Loucy (cell line): Measurements from ENCODE around the gene SMAP1.
"Not testable (repeated sequence)": the region's sequence is repeated elsewhere in the genome, so short reads cannot be mapped to it uniquely, and the experiment has no call there.

Source experiments
- H2AFZ ChIP-seq: fragments of 200-600 bp; sonication (generic); 2 replicates; pipeline ENCODE4 v1.6.0; 2016; ENCODE audit warnings: antibody characterized with exemption, mild to moderate bottlenecking, low read length, moderate library complexity
- H3F3A ChIP-seq: fragments of 200-600 bp; 2 replicates; pipeline ENCODE4 v1.6.0; 2016; ENCODE audit warnings: antibody characterized with exemption, low read depth, mild to moderate bottlenecking
- H3K27me3 ChIP-seq: fragments of 200-600 bp; sonication (generic); 2 replicates; pipeline ENCODE4 v1.6.1; 2014; ENCODE audit warnings: low read length, mild to moderate bottlenecking; ENCODE audit not compliant: insufficient read depth, poor library complexity, severe bottlenecking
- H3K36me3 ChIP-seq: fragments of 200-600 bp; sonication (generic); 2 replicates; pipeline ENCODE4 v1.6.1; 2016; ENCODE audit warnings: low read length; ENCODE audit not compliant: insufficient read depth
- H3K4me1 ChIP-seq: fragments of 200-600 bp; sonication (generic); 2 replicates; pipeline ENCODE4 v1.5.1; 2014; ENCODE audit warnings: low read length, mild to moderate bottlenecking; ENCODE audit not compliant: insufficient read depth, poor library complexity, severe bottlenecking
- H3K4me2 ChIP-seq: fragments of 200-600 bp; sonication (generic); 2 replicates; pipeline ENCODE4 v1.6.0; 2014; ENCODE audit warnings: antibody characterized with exemption, low read length, low read depth, mild to moderate bottlenecking; ENCODE audit not compliant: poor library complexity, severe bottlenecking
- H3K4me3 ChIP-seq: fragments of 200-600 bp; sonication (generic); 2 replicates; pipeline ENCODE4 v1.5.1; 2014; ENCODE audit warnings: low read length, mild to moderate bottlenecking, mixed read lengths; ENCODE audit not compliant: poor library complexity, severe bottlenecking
- H3K79me2 ChIP-seq: fragments of 200-600 bp; sonication (generic); 2 replicates; pipeline ENCODE4 v1.6.1; 2014; ENCODE audit warnings: low read length; ENCODE audit not compliant: insufficient read depth
- H3K9ac ChIP-seq: fragments of 200-600 bp; sonication (generic); 2 replicates; pipeline ENCODE4 v1.6.0; 2014; ENCODE audit warnings: mild to moderate bottlenecking, low read depth, low read length, moderate library complexity; ENCODE audit not compliant: poor library complexity, severe bottlenecking
- H3K9me2 ChIP-seq: fragments of 200-600 bp; sonication (generic); replicated peaks from 2 replicates; pipeline ENCODE4 v1.6.1; 2016; ENCODE audit warnings: low read depth, low read length, mixed read lengths
- H3K9me3 ChIP-seq: fragments of 200-600 bp; sonication (generic); 2 replicates; pipeline ENCODE4 v1.6.1; 2014; ENCODE audit warnings: mild to moderate bottlenecking, antibody characterized with exemption, low read length, low read depth; ENCODE audit not compliant: insufficient read depth
- H4K20me1 ChIP-seq: fragments of 200-600 bp; sonication (generic); 2 replicates; pipeline ENCODE4 v1.6.0; 2014; ENCODE audit warnings: antibody characterized with exemption, low read length, mild to moderate bottlenecking; ENCODE audit not compliant: insufficient read depth, poor library complexity, severe bottlenecking
- EZH2phosphoT487 ChIP-seq: fragments of 200-600 bp; IDR thresholded peaks from 2 replicates; pipeline ENCODE4 v1.6.1; 2018; ENCODE audit warnings: antibody characterized with exemption, mild to moderate bottlenecking, moderate library complexity, borderline replicate concordance
- TF ChIP-seq, protein P1 (sequence below): fragments of 200-600 bp; sonication (generic); conservative IDR thresholded peaks from 2 replicates; pipeline ENCODE4 v1.5.1; 2014; ENCODE audit warnings: mild to moderate bottlenecking, antibody characterized with exemption, low read length

The SMAP1 gene

DNA sequence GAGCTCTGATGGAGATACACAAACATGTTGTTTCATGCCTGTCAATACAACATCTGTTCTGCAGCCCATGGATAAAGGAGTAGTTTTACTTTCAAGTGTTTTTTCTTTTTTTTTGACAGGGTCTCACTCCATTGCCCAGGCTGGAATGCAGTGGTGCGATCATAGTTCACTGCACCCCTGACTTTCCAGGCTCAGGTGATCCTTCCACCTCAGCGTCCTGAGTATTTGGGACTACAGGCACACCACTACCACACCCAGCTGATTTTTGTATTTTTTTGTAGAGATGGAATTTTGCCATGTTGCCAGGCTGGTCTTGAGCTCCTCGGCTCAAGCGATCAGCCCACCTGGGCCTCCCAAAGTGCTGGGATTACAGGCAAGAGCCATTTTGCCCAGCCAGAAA, 97.0 kb downstream of the SMAP1 start:
- H3K79me2 ChIP-seq: no peaks in the 10 kb centered on the region
- no peak overlapping the region for H3K4me3 ChIP-seq
- TF ChIP-seq, protein P1, sequence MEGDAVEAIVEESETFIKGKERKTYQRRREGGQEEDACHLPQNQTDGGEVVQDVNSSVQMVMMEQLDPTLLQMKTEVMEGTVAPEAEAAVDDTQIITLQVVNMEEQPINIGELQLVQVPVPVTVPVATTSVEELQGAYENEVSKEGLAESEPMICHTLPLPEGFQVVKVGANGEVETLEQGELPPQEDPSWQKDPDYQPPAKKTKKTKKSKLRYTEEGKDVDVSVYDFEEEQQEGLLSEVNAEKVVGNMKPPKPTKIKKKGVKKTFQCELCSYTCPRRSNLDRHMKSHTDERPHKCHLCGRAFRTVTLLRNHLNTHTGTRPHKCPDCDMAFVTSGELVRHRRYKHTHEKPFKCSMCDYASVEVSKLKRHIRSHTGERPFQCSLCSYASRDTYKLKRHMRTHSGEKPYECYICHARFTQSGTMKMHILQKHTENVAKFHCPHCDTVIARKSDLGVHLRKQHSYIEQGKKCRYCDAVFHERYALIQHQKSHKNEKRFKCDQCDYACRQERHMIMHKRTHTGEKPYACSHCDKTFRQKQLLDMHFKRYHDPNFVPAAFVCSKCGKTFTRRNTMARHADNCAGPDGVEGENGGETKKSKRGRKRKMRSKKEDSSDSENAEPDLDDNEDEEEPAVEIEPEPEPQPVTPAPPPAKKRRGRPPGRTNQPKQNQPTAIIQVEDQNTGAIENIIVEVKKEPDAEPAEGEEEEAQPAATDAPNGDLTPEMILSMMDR: no peak
- no peak for TF ChIP-seq EZH2phosphoT487
- H3F3A ChIP-seq: no peaks in the 10 kb centered on the region
- no peaks in the 10 kb centered on the region for H3K9me3 ChIP-seq
- no peak overlapping the region for H3K9ac ChIP-seq
- no peak overlapping the region for H2AFZ ChIP-seq
- no peaks in the 10 kb centered on the region for H3K4me1 ChIP-seq
- no peak overlapping the region for H3K4me2 ChIP-seq
- no peaks in the 10 kb centered on the region for H4K20me1 ChIP-seq
- peaks cover 3% of the 10 kb centered on the region; the same call in 1 of the 2 replicates for H3K36me3 ChIP-seq
- no peaks in the 10 kb centered on the region for H3K9me2 ChIP-seq
- H3K27me3 ChIP-seq: no peaks in the 10 kb centered on the region

DNA sequence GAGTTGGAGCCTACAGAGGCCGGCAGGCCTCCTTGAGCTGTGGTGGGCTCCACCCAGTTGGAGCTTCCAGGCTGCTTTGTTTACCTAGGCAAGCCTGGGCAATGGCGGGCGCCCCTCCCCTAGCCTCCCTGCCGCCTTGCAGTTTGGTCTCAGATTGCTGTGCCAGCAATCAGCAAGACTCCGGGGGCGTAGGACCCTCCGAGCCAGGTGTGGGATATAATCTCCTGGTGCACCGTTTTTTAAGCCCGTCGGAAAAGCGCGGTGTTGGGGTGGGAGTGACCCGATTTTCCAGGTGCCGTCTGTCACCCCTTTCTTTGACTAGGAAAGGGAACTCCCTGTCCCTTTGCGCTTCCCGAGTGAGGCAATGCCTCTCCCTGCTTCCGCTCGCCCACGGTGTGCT, 103.7 kb downstream of the SMAP1 start:
- not testable (repeated sequence) for H3F3A ChIP-seq, H3K4me3 ChIP-seq, H3K9me3 ChIP-seq

DNA sequence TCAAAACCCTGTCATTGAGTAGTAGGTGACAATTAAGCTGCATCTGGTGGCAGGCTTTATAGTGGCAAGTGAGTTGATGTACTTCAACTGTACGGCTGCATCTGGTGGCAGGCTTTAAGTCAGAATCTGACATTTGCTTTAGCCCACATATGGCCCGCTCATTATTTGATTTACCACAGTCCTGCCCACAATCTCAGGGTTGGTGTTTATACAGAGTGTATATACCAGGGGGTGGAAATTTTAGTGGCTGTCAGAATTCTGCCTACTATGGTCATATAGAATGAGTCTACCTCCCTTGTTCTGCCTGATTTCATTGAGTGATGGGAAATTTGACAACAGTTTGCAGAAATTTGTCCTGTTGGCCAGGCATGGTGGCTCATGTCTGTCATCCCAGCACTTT, 112.3 kb downstream of the SMAP1 start:
- no peak overlapping the region for H3K9ac ChIP-seq
- H3K9me2 ChIP-seq: no peaks in the 10 kb centered on the region

More for the DNA sequence above, 103.7 kb downstream of the SMAP1 start:
- H2AFZ ChIP-seq, H3K9ac ChIP-seq, H4K20me1 ChIP-seq, H3K27me3 ChIP-seq, H3K36me3 ChIP-seq, H3K9me2 ChIP-seq, H3K4me1 ChIP-seq, H3K79me2 ChIP-seq, H3K4me2 ChIP-seq: not testable (repeated sequence)

More for the DNA sequence above, 112.3 kb downstream of the SMAP1 start:
- Histone ChIP-seq H3K27me3 (no peaks in the 10 kb centered on the region), H4K20me1 (no peaks in the 10 kb centered on the region), H3K36me3 (no peaks in the 10 kb centered on the region), H3K4me1 (peaks cover 7% of the 10 kb centered on the region), H3K9me3 (no peaks in the 10 kb centered on the region), H3K4me3 (no peak overlapping the region), H2AFZ (no peak overlapping the region), H3K79me2 (no peaks in the 10 kb centered on the region; the same call in 1 of the 2 replicates), H3F3A (no peaks in the 10 kb centered on the region), H3K4me2 (no peak overlapping the region)
- TF ChIP-seq EZH2phosphoT487: no peak
- TF ChIP-seq, protein P1: no peak
